ENCODE data around the gene PCDHGA1.

Gene PCDHGA1

DNA sequence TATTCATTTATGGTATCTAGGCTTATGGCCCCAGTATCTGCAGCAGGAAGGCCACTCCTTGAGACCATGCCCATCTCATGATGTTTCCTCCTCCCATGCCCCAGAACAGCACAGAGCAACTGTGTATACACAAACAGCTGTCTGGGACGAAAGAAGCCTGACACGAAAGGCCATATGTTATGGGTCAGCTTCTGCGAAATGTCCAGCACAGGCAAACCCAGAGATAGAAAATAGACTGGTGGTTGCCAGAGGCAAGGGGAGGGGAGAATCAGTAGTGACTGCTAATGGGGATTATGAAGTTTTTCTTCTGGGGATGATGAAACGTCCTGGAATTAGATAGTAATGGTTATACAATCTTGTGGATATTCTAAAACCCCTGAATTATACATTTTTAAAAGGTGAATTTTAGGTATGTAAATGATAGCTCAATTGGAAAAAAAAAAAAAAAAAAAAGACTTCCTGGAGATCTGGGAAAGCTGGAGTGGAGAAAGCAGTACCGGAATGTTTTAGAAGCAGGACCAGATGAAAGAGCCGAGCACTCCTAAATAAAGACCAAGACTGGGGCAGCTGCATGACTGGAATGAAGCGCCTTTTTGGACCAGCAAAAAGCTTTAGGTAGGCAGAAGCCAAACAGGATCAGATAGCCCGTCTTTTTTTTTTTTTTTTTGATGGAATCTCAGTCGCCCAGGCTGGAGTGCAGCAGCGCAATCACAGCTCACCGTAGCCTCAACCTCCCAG, 187.7 kb downstream of the PCDHGA1 start:
- Histone ChIP-seq H3F3A (ENCODE audit: insufficient read depth, low read length) (peaks cover 25% of the 10 kb centered on the region), H3K36me3 (replicated peaks; ENCODE audit: insufficient read depth, low read length) (no peaks in the 10 kb centered on the region; the same call in none of the 2 replicates), H3K4me1 (ENCODE audit: low read length) (peaks cover 43% of the 10 kb centered on the region)

GRCh38 chr5:141518618-141519015, 188.3 kb downstream of the PCDHGA1 start:
- H2AFZ ChIP-seq (ENCODE audit: low read length) = no peak overlapping the region
- no peaks in the 10 kb centered on the region for H3K79me2 ChIP-seq (ENCODE audit: low read length)
- no peaks in the 10 kb centered on the region for H3K27me3 ChIP-seq (replicated peaks; ENCODE audit: insufficient read depth, low read length)
- peaks cover 47% of the 10 kb centered on the region for H3K4me1 ChIP-seq (ENCODE audit: low read length)
- H3K4me2 ChIP-seq (ENCODE audit: low read depth, low read length) = no peak overlapping the region
- no peak for TF ChIP-seq EZH2 (optimal IDR thresholded peaks at IDR 0.05; ENCODE audit: low read depth, low read length)
- TF ChIP-seq EZH2phosphoT487 (IDR thresholded peaks at IDR 0.05; ENCODE audit: low read length) = no peak
- TF ChIP-seq, protein P1, sequence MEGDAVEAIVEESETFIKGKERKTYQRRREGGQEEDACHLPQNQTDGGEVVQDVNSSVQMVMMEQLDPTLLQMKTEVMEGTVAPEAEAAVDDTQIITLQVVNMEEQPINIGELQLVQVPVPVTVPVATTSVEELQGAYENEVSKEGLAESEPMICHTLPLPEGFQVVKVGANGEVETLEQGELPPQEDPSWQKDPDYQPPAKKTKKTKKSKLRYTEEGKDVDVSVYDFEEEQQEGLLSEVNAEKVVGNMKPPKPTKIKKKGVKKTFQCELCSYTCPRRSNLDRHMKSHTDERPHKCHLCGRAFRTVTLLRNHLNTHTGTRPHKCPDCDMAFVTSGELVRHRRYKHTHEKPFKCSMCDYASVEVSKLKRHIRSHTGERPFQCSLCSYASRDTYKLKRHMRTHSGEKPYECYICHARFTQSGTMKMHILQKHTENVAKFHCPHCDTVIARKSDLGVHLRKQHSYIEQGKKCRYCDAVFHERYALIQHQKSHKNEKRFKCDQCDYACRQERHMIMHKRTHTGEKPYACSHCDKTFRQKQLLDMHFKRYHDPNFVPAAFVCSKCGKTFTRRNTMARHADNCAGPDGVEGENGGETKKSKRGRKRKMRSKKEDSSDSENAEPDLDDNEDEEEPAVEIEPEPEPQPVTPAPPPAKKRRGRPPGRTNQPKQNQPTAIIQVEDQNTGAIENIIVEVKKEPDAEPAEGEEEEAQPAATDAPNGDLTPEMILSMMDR (IDR thresholded peaks at IDR 0.05; ENCODE audit: low read length) = no peak
- no peaks in the 10 kb centered on the region for H4K20me1 ChIP-seq (ENCODE audit: insufficient read depth, low read length)
- no peaks in the 10 kb centered on the region; the same call in none of the 2 replicates for H3K36me3 ChIP-seq (replicated peaks; ENCODE audit: insufficient read depth, low read length)
- H3K27ac ChIP-seq (ENCODE audit: low read length) = no peak overlapping the region
- H3K4me3 ChIP-seq (ENCODE audit: low read length) = no peak overlapping the region
- H3F3A ChIP-seq (ENCODE audit: insufficient read depth, low read length) = peaks cover 21% of the 10 kb centered on the region
- DNase-seq = no peak
- no peaks in the 10 kb centered on the region for H3K9me2 ChIP-seq (replicated peaks; ENCODE audit: insufficient read depth, low read length)
- H3K9ac ChIP-seq (ENCODE audit: low read length) = no peak overlapping the region
- no peaks in the 10 kb centered on the region for H3K9me3 ChIP-seq (replicated peaks; ENCODE audit: insufficient read depth, low read length)

More for the DNA sequence above, 187.7 kb downstream of the PCDHGA1 start:
- no peak for DNase-seq
- H3K9me2 ChIP-seq (replicated peaks; ENCODE audit: insufficient read depth, low read length) = no peaks in the 10 kb centered on the region
- H3K79me2 ChIP-seq (ENCODE audit: low read length) = no peaks in the 10 kb centered on the region
- no peak for TF ChIP-seq EZH2 (optimal IDR thresholded peaks at IDR 0.05; ENCODE audit: low read depth, low read length)
- TF ChIP-seq EZH2phosphoT487 (IDR thresholded peaks at IDR 0.05; ENCODE audit: low read length) = no peak
- TF ChIP-seq, protein P1 (IDR thresholded peaks at IDR 0.05; ENCODE audit: low read length) = no peak
- H3K9me3 ChIP-seq (replicated peaks; ENCODE audit: insufficient read depth, low read length) = no peaks in the 10 kb centered on the region
- no peaks in the 10 kb centered on the region for H4K20me1 ChIP-seq (ENCODE audit: insufficient read depth, low read length)
- no peak overlapping the region for H3K4me3 ChIP-seq (ENCODE audit: low read length)
- no peak overlapping the region for H3K4me2 ChIP-seq (ENCODE audit: low read depth, low read length)
- no peak overlapping the region for H2AFZ ChIP-seq (ENCODE audit: low read length)
- H3K9ac ChIP-seq (ENCODE audit: low read length) = no peak overlapping the region
- no peaks in the 10 kb centered on the region for H3K27me3 ChIP-seq (replicated peaks; ENCODE audit: insufficient read depth, low read length)
- no peak overlapping the region for H3K27ac ChIP-seq (ENCODE audit: low read length)

DNA sequence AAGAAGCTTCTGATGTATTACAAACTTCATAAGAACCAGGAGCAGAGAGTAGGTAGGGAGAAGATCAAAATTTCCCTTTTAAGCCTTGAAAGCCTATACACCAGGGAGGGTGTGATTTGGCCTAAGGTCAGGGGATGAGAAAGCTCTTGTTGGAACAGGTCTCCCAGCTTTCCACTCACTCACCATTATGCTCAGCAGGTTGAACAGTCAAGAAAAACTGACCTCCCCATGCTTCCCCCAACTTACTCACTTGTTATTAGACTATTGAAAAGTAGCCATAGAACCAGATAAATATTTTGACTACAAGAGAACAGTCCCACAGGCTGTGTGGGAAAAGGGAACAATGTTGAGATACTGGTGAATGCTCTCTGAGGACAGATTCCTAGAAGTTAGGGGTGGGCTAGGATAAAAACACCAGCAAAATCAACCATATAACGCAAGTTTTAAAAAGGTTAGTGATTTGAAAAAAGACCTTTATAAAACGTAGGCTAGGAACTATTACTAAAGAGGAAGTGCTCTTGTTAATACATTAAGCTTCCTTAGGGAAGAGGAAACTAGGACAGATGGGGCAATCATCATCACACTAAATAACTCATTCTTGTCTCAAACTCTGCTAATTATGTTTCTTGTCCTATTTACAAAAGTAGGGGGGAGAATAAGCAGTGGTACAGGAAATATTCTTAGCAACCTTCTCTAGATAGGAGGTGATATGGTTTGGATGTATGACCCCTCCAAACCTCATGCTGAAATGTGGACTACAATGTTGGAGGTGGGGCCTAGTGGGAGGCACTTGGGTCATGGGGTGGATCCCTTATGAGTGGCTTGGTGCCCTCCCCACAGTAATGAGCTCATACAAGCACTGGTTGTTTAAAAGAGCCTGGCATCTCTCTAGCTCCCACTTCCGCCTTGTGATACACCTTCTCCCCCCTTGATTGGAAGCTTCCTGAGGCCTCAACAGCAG, 189.6 kb downstream of the PCDHGA1 start:
- no peaks in the 10 kb centered on the region; the same call in none of the 2 replicates for H3K36me3 ChIP-seq (replicated peaks; ENCODE audit: insufficient read depth, low read length)
- peaks cover 11% of the 10 kb centered on the region for H3F3A ChIP-seq (ENCODE audit: insufficient read depth, low read length)

More for the DNA sequence above, 189.6 kb downstream of the PCDHGA1 start:
- H3K27ac ChIP-seq (ENCODE audit: low read length) = no peak overlapping the region
- TF ChIP-seq, protein P1 (IDR thresholded peaks at IDR 0.05; ENCODE audit: low read length) = no peak
- no peak for TF ChIP-seq EZH2 (optimal IDR thresholded peaks at IDR 0.05; ENCODE audit: low read depth, low read length)
- no peak for TF ChIP-seq EZH2phosphoT487 (IDR thresholded peaks at IDR 0.05; ENCODE audit: low read length)
- H3K9me2 ChIP-seq (replicated peaks; ENCODE audit: insufficient read depth, low read length) = no peaks in the 10 kb centered on the region
- peaks cover 43% of the 10 kb centered on the region for H3K4me1 ChIP-seq (ENCODE audit: low read length)
- H3K9ac ChIP-seq (ENCODE audit: low read length) = no peak overlapping the region
- H3K9me3 ChIP-seq (replicated peaks; ENCODE audit: insufficient read depth, low read length) = no peaks in the 10 kb centered on the region
- no peak overlapping the region for H3K4me3 ChIP-seq (ENCODE audit: low read length)
- H3K4me2 ChIP-seq (ENCODE audit: low read depth, low read length) = no peak overlapping the region
- DNase-seq = no peak
- H2AFZ ChIP-seq (ENCODE audit: low read length) = no peak overlapping the region
- H4K20me1 ChIP-seq (ENCODE audit: insufficient read depth, low read length) = no peaks in the 10 kb centered on the region
- no peaks in the 10 kb centered on the region for H3K27me3 ChIP-seq (replicated peaks; ENCODE audit: insufficient read depth, low read length)
- H3K79me2 ChIP-seq (ENCODE audit: low read length) = 0 out of 2 replicates have a peak, but pooled peaks cover 5% of the 10 kb centered on the region
